Mesenchymal stem cell (in vitro differentiated cells and primary cell): ENCODE data around the gene CHMP4B.

ENCODE experiments used
- DNase-seq: peaks from one replicate; pipeline ENCODE4 v3.0.0-alpha.2; 2013
- H2AFZ ChIP-seq: one replicate; pipeline ENCODE4 v1.6.1; 2013; ENCODE audit warnings: low read depth, mild to moderate bottlenecking, control low read depth, inconsistent platforms, low read length, moderate library complexity
- H2AK5ac ChIP-seq: 2 replicates; pipeline ENCODE4 v1.6.1; 2013; ENCODE audit warnings: low read length, moderate library complexity, mild to moderate bottlenecking, inconsistent platforms; ENCODE audit not compliant: severe bottlenecking
- H2BK120ac ChIP-seq: one replicate; pipeline ENCODE4 v1.6.1; 2013; ENCODE audit warnings: low read depth, mild to moderate bottlenecking, inconsistent platforms, low read length, moderate library complexity
- H2BK12ac ChIP-seq, 2 experiments: one replicate each; pipeline ENCODE4 v1.6.1; 2013; ENCODE audit warnings: inconsistent platforms in 2 of 2, low read length in 2 of 2, mild to moderate bottlenecking in 2 of 2, moderate library complexity in 2 of 2, control low read depth in 1 of 2
- H2BK15ac ChIP-seq: one replicate; pipeline ENCODE4 v1.6.1; 2013; ENCODE audit warnings: mild to moderate bottlenecking, low read depth, inconsistent platforms; ENCODE audit not compliant: poor library complexity, severe bottlenecking
- H2BK5ac ChIP-seq: 2 replicates; pipeline ENCODE4 v1.6.1; 2013; ENCODE audit warnings: low read depth, mild to moderate bottlenecking, low read length, control low read depth, inconsistent platforms; ENCODE audit not compliant: poor library complexity, severe bottlenecking
- H3K14ac ChIP-seq, 2 experiments: one replicate each; pipeline ENCODE4 v1.6.1; 2013; ENCODE audit warnings: inconsistent platforms in 2 of 2, low read length in 2 of 2, control low read depth in 1 of 2, mild to moderate bottlenecking in 1 of 2, moderate library complexity in 1 of 2
- H3K18ac ChIP-seq, 2 experiments: one replicate each; pipeline ENCODE4 v1.6.1; 2013; ENCODE audit warnings: inconsistent platforms in 2 of 2, low read length in 2 of 2, control low read depth in 1 of 2, low read depth in 1 of 2, mild to moderate bottlenecking in 1 of 2
- H3K23ac ChIP-seq, 2 experiments: one replicate each; pipeline ENCODE4 v1.6.1; 2013; ENCODE audit warnings: inconsistent platforms in 2 of 2, low read length in 2 of 2, mild to moderate bottlenecking in 2 of 2, moderate library complexity in 2 of 2, control low read depth in 1 of 2
- H3K27ac ChIP-seq: 2 replicates; pipeline ENCODE4 v1.5.1; 2013; ENCODE audit warnings: mild to moderate bottlenecking, moderate library complexity, low read length, control low read depth, inconsistent platforms; ENCODE audit not compliant: poor library complexity, severe bottlenecking
- H3K27me3 ChIP-seq, 2 experiments: 2 replicates each; pipeline versions ENCODE4 v1.6.1 to v1.7.0; 2013; ENCODE audit warnings: low read length in 2 of 2, mild to moderate bottlenecking in 2 of 2, moderate library complexity in 2 of 2, control low read depth in 1 of 2, inconsistent platforms in 1 of 2; ENCODE audit not compliant: control insufficient read depth in 1 of 2, insufficient read depth in 1 of 2
- H3K36me3 ChIP-seq, 2 experiments: 2 replicates each; pipeline versions ENCODE4 v1.6.1 to v1.7.0; 2013; ENCODE audit warnings: low read length in 2 of 2, control low read depth in 1 of 2, inconsistent platforms in 1 of 2, low read depth in 1 of 2, mild to moderate bottlenecking in 1 of 2; ENCODE audit not compliant: insufficient read depth in 2 of 2, control insufficient read depth in 1 of 2
- H3K4ac ChIP-seq, 2 experiments: one replicate each; pipeline ENCODE4 v1.6.1; 2013; ENCODE audit warnings: inconsistent platforms in 2 of 2, low read length in 2 of 2, mild to moderate bottlenecking in 2 of 2, moderate library complexity in 2 of 2, control low read depth in 1 of 2, low read depth in 1 of 2
- H3K4me1 ChIP-seq: 2 replicates; pipeline ENCODE4 v1.6.1; 2013; ENCODE audit warnings: low read depth, low read length, control low read depth; ENCODE audit not compliant: control insufficient read depth, insufficient read depth
- H3K4me2 ChIP-seq: 2 replicates; pipeline ENCODE4 v1.6.1; 2013; ENCODE audit warnings: low read length, mild to moderate bottlenecking, inconsistent platforms; ENCODE audit not compliant: poor library complexity, severe bottlenecking
- H3K4me3 ChIP-seq, 2 experiments: 2 replicates each; pipeline versions ENCODE4 v1.5.1 to v1.7.0; 2013; ENCODE audit warnings: low read length in 2 of 2, mild to moderate bottlenecking in 2 of 2, control low read depth in 1 of 2, low read depth in 1 of 2; ENCODE audit not compliant: insufficient read depth in 1 of 2
- H3K79me1 ChIP-seq: replicated peaks from 2 replicates; pipeline ENCODE4 v1.6.1; 2013; ENCODE audit warnings: mild to moderate bottlenecking, control low read depth, low read length, inconsistent platforms; ENCODE audit not compliant: poor library complexity, severe bottlenecking
- H3K9ac ChIP-seq: 2 replicates; pipeline ENCODE4 v1.7.0; 2013; ENCODE audit warnings: mild to moderate bottlenecking, low read length, moderate library complexity
- H3K9me3 ChIP-seq: 2 replicates; pipeline ENCODE4 v1.7.0; 2013; ENCODE audit warnings: mild to moderate bottlenecking, low read length; ENCODE audit not compliant: control insufficient read depth
- H4K8ac ChIP-seq: one replicate; pipeline ENCODE4 v1.6.1; 2013; ENCODE audit warnings: inconsistent platforms, mild to moderate bottlenecking, low read length, moderate library complexity
- H4K91ac ChIP-seq: one replicate; pipeline ENCODE4 v1.6.1; 2013; ENCODE audit warnings: mild to moderate bottlenecking, low read length, inconsistent platforms
- WGBS: methylation state at CpG from one replicate; pipeline ENCODE4 v1.1.7; 2013; ENCODE audit warnings: mixed read lengths; 5-methylcytosine and 5-hydroxymethylcytosine counted together

The CHMP4B gene

DNA sequence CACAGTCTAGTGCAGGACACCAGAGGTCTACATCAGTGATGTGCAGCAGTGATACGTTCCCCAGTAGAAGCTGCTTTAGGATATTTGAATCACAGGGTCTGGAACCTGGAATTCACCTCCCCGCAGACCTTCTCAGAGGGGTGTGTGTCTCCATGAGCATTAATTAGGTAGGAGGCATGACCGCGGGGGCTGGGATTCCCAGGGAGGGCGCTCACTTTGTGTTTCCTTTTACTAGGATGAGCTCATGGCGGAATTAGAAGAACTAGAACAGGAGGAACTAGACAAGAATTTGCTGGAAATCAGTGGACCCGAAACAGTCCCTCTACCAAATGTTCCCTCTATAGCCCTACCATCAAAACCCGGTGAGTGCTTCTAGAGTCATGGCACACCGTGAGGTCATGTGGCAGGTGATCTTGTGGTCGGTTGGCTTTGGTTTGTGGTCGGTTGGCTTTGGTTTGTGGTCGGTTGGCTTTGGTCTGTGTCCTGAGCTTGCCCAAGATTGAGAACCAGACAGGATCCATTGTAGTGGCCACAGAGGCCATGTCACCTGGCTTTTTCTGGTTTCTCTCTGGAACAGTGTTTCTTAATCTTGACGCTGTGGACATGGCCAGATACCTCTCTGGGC, 40.8 kb downstream of the CHMP4B start:
- no peaks in the 10 kb centered on the region for H3K4me1 ChIP-seq
- no peak overlapping the region for H2BK5ac ChIP-seq
- H3K18ac ChIP-seq: no peak overlapping the region
- H3K4me3 ChIP-seq: no peak overlapping the region
- peaks cover 56% of the 10 kb centered on the region for H3K79me1 ChIP-seq
- no peak overlapping the region for H4K8ac ChIP-seq
- no peak overlapping the region for H2BK120ac ChIP-seq
- peaks cover 64 to 80% of the 10 kb centered on the region in 2 experiments for H3K36me3 ChIP-seq
- no peak overlapping the region for H3K23ac ChIP-seq
- no peak overlapping the region for H3K4me2 ChIP-seq
- H3K14ac ChIP-seq: no peak overlapping the region
- no peaks in the 10 kb centered on the region for H3K27me3 ChIP-seq
- no peak overlapping the region for H2BK15ac ChIP-seq
- H2BK12ac ChIP-seq: no peak overlapping the region
- no peak overlapping the region for H4K91ac ChIP-seq
- 97% methylated on average over 12 of the region's 13 CpGs for WGBS
- H3K27ac ChIP-seq: no peak overlapping the region
- no peak overlapping the region for H2AFZ ChIP-seq
- no peaks in the 10 kb centered on the region for H3K9me3 ChIP-seq
- no peak for DNase-seq
- H3K4ac ChIP-seq: no peak overlapping the region
- H2AK5ac ChIP-seq: no peak overlapping the region
- H3K9ac ChIP-seq: no peak overlapping the region

DNA sequence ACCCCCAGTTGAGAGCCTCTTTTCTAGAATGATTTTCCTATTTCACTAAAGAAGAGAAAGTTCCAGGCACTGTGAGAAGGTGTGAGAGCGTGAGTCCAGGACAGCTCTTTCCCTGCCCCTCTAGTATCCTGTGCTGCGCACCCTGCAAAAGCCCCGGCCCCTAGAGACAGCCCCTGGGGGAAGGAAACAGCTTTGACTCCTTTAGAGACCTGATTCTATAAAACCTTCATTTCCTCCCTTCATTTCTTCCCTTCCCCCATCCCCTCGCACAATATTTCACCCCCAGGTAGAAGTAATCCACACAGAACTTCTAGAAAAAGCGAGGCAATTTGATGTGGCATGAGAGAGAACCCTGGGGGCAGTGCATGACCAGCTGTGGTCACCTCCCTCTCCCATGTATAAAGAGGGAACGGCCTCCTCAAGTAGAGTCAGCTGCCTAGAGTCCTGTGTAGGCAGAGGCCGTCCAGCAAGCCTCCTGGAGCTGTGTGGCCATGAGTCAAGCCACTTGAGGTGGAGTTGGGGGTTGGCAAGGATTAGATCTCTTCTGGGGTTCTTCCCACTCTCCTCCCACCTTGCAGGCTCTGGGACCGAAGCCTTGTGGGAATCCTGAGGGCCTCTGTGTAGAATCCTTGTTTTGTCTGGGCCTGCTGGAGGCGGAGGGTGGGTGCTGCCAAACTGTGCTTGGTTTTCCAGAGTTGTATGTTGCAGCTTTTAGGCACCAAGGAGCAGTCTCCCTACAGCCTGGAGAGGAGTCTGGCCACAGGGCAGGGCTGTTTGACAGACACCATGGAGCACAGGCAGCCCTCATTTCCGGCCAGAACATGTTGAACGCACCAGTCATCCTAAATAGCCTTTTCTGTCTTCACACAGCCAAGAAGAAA, 41.7 kb downstream of the CHMP4B start:
- no peak overlapping the region for H2AK5ac ChIP-seq
- H4K8ac ChIP-seq: no peak overlapping the region
- H3K4me3 ChIP-seq: no peak overlapping the region
- no peak overlapping the region for H2BK5ac ChIP-seq
- peaks cover 72 to 88% of the 10 kb centered on the region in 2 experiments for H3K36me3 ChIP-seq
- H3K4me1 ChIP-seq: no peaks in the 10 kb centered on the region
- H3K4me2 ChIP-seq: no peak overlapping the region
- no peaks in the 10 kb centered on the region for H3K9me3 ChIP-seq
- H2AFZ ChIP-seq: no peak overlapping the region
- no peak overlapping the region for H2BK120ac ChIP-seq
- H3K27ac ChIP-seq: no peak overlapping the region
- 91% methylated on average over 11 of the region's 11 CpGs for WGBS
- no peak for DNase-seq
- no peaks in the 10 kb centered on the region for H3K27me3 ChIP-seq
- H3K23ac ChIP-seq: no peak overlapping the region
- no peak overlapping the region for H2BK12ac ChIP-seq
- no peak overlapping the region for H3K14ac ChIP-seq
- no peak overlapping the region for H3K18ac ChIP-seq
- peaks cover 58% of the 10 kb centered on the region for H3K79me1 ChIP-seq
- peak overlapping the region; percentile 18 for H4K91ac ChIP-seq
- no peak overlapping the region for H3K4ac ChIP-seq
- no peak overlapping the region for H3K9ac ChIP-seq
- H2BK15ac ChIP-seq: no peak overlapping the region

DNA sequence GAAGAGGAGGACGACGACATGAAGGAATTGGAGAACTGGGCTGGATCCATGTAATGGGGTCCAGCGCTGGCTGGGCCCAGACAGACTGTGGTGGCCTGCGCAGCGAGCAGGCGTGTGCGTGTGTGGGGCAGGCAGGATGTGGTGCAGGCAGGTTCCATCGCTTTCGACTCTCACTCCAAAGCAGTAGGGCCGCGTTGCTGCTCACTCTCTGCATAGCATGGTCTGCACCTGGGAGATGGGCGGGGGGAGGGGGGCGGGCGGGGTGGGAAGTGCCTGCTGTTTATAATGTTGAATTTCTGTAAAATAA, 42.3 kb downstream of the CHMP4B start:
- H3K23ac ChIP-seq: peak overlapping the region in 1 of 2 experiments; percentile 75
- H3K14ac ChIP-seq: no peak overlapping the region
- H3K4ac ChIP-seq: no peak overlapping the region
- H3K27me3 ChIP-seq: no peaks in the 10 kb centered on the region
- H3K4me3 ChIP-seq: no peak overlapping the region
- H2BK5ac ChIP-seq: no peak overlapping the region
- no peak overlapping the region for H2BK12ac ChIP-seq
- H4K8ac ChIP-seq: no peak overlapping the region
- H3K9me3 ChIP-seq: no peaks in the 10 kb centered on the region
- H4K91ac ChIP-seq: peak overlapping the region; percentile 18
- H2BK120ac ChIP-seq: no peak overlapping the region
- DNase-seq: no peak
- H2AFZ ChIP-seq: no peak overlapping the region
- WGBS: 96% methylated on average over 3 of the region's 14 CpGs
- no peak overlapping the region for H2AK5ac ChIP-seq
- no peak overlapping the region for H2BK15ac ChIP-seq
- no peak overlapping the region for H3K4me2 ChIP-seq
- H3K27ac ChIP-seq: no peak overlapping the region
- no peaks in the 10 kb centered on the region for H3K4me1 ChIP-seq
- no peak overlapping the region for H3K18ac ChIP-seq
- H3K79me1 ChIP-seq: peaks cover 56% of the 10 kb centered on the region
- no peak overlapping the region for H3K9ac ChIP-seq
- peaks cover 74 to 92% of the 10 kb centered on the region in 2 experiments for H3K36me3 ChIP-seq

DNA sequence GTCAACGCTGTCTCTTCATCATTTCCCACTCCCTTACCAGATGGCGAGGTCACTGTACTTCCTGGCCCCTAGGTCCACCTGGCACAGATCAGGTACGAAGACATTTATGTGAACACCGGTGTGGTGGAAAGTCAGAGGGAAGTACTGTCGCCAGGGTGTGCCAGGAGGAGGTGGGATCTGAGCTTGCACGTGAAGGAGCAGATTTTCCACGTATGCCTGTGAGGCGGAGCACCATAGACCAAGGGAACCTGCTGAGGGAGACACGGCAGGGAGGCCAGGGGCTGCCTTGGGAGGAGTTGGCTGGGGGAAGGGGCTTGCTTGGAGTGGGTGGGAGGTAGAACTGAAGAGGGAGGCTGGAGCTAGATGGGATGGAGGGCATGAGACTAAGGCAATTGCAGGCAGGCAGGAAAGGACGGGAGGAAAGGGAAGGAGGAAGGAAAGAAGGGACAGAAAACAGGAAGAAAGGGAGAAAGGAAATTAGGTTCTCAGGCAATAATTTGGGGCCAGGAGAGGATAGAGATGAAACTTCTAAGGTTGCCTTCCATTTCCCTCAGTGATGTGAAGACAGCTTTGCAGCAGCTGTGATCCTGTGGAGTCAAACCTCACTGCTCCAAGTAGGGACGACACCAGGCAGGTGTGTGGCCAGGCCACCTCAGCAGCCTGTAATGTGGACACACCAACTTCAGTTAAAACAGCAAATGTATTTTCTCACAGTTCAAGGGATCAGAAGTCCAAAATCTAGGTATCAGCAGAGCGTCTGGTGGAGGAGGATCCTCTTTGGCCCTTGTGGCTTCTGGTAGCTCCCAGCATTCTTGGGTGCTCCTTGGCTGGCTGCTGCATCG, 46.8 kb downstream of the CHMP4B start:
- H3K14ac ChIP-seq: no peak overlapping the region
- peaks cover 20% of the 10 kb centered on the region for H3K79me1 ChIP-seq
- no peak overlapping the region for H3K9ac ChIP-seq

More for the DNA sequence above, 46.8 kb downstream of the CHMP4B start:
- no peak overlapping the region for H2BK12ac ChIP-seq
- peaks cover 12% of the 10 kb centered on the region for H3K4me1 ChIP-seq
- no peaks in the 10 kb centered on the region for H3K27me3 ChIP-seq
- H2AFZ ChIP-seq: no peak overlapping the region
- no peaks in the 10 kb centered on the region for H3K9me3 ChIP-seq
- no peak overlapping the region for H3K4ac ChIP-seq
- no peak overlapping the region for H3K27ac ChIP-seq
- WGBS: 92% methylated on average over 13 of the region's 13 CpGs
- no peak overlapping the region for H3K18ac ChIP-seq
- no peak overlapping the region for H2AK5ac ChIP-seq
- no peak for DNase-seq
- no peak overlapping the region for H4K91ac ChIP-seq
- H4K8ac ChIP-seq: no peak overlapping the region
- H3K23ac ChIP-seq: no peak overlapping the region
- H3K36me3 ChIP-seq: peaks cover 52 to 59% of the 10 kb centered on the region in 2 experiments
- no peak overlapping the region for H2BK15ac ChIP-seq
- H2BK120ac ChIP-seq: no peak overlapping the region
- H3K4me2 ChIP-seq: no peak overlapping the region
- no peak overlapping the region for H2BK5ac ChIP-seq
- H3K4me3 ChIP-seq: no peak overlapping the region
